ENCODE data around the gene PPP1CA. TPM values are rescaled to one million over a fixed set of nuclear protein-coding genes. Genes with fewer than 3 reads are reported as not detected.
A peak's percentile ranks its signal among the peaks of the same experiment; 100 is the strongest.

PPP1CA gene
- total RNA-seq, 1 donor from 2014 or later: 223 TPM

DNA sequence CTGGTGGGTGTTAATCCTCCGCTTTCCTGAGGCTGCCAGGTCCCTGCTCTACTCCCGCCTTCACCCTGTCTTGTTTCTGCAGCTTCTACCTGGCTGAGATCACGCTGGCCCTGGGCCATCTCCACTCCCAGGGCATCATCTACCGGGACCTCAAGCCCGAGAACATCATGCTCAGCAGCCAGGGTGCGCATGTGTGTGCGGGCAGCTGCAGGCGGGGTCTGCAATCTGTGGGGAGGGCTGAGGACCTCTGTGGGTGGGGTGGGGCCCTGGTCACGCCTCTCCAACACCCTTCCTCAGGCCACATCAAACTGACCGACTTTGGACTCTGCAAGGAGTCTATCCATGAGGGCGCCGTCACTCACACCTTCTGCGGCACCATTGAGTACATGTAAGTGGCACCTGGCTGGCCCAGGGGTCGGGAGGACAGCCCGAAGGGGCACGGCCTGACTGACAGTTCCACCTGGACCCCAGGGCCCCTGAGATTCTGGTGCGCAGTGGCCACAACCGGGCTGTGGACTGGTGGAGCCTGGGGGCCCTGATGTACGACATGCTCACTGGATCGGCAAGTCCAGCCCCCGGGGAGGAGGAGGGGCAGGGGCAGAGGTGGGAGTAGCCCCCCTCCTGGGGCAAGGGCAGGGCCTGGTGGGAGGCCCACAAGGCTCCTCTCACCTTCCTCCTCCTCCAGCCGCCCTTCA, 31.1 kb upstream of the PPP1CA start:
- Mint-ChIP-seq H3K27me3 (ENCODE audit: low read depth) (no peaks in the 10 kb centered on the region), H3K9me3 (no peaks in the 10 kb centered on the region), H3K4me3 (peak overlapping the region; percentile 81), H3K4me1 (peaks cover 5% of the 10 kb centered on the region), H3K27ac (ENCODE audit: unreplicated experiment) (no peak overlapping the region), H3K36me3 (ENCODE audit: low read depth) (no peaks in the 10 kb centered on the region)
- TF ChIP-seq, protein P1, sequence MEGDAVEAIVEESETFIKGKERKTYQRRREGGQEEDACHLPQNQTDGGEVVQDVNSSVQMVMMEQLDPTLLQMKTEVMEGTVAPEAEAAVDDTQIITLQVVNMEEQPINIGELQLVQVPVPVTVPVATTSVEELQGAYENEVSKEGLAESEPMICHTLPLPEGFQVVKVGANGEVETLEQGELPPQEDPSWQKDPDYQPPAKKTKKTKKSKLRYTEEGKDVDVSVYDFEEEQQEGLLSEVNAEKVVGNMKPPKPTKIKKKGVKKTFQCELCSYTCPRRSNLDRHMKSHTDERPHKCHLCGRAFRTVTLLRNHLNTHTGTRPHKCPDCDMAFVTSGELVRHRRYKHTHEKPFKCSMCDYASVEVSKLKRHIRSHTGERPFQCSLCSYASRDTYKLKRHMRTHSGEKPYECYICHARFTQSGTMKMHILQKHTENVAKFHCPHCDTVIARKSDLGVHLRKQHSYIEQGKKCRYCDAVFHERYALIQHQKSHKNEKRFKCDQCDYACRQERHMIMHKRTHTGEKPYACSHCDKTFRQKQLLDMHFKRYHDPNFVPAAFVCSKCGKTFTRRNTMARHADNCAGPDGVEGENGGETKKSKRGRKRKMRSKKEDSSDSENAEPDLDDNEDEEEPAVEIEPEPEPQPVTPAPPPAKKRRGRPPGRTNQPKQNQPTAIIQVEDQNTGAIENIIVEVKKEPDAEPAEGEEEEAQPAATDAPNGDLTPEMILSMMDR (conservative IDR thresholded peaks at IDR 0.05): no peak
- no peak for DNase-seq (ENCODE audit: low read depth, low spot score)

DNA sequence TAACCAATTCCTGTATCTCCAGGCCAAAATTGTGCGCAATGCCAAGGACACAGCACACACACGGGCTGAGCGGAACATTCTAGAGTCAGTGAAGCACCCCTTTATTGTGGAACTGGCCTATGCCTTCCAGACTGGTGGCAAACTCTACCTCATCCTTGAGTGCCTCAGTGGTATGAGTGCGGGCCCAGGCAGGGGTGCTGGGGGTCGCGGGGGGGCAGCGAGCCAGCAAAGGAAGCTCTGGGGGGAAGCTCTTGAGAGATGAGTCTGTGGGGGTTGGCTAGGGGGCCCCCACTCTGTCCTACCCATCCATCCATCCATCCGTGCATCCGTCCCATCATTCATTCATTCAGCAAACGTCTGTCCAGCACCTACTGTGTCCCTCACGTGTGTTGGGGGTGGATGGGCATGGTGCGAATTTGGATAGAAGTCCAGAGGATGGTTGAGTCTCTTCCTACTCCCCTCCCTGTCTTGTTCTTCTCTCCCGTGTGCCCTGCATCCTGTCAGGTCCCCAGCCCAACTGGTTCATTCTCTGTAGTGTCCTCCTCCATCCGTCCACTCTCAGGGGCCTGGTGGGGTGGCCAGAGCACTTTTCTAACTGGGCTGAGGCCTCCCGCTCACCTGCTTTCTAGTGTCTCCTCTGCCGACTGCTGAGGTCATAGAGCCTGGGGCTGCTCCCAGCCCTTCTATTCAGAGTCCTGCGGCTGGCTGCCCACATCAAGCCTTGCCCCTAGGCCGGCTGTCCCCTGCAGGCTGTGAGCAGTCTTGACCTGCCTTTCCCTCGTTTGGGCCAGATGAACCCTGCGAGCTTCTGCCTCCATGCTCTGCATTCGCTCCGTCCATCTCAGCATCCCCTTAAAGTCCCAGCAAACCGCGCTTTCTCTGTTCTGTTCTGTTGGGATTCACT, 29.9 kb upstream of the PPP1CA start:
- Mint-ChIP-seq H3K4me3 (peak overlapping the region; percentile 81), H3K27ac (ENCODE audit: unreplicated experiment) (peak overlapping the region; percentile 85), H3K9me3 (no peaks in the 10 kb centered on the region), H3K4me1 (peaks cover 8% of the 10 kb centered on the region), H3K27me3 (ENCODE audit: low read depth) (no peaks in the 10 kb centered on the region), H3K36me3 (ENCODE audit: low read depth) (no peaks in the 10 kb centered on the region)
- DNase-seq (ENCODE audit: low read depth, low spot score): no peak
- TF ChIP-seq, protein P1 (conservative IDR thresholded peaks at IDR 0.05): no peak

DNA sequence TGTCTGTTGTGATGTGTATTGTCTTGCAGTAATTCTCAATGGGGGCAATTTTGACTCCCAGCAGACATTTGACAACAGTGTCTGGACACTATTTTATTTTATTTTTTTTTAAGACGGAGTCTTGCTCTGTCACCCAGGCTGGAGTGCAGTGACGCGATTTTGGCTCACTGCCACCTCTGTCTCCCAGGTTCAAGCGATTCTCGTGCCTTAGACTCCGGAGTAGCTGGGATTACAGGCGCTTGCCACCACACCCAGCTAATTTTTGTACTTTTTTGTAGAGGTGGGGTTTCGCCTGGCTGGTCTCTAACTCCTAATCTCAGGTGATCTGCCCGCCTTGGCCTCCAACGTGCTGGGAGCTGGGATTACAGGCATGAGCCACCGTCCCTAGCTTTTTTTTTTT, 28.1 kb upstream of the PPP1CA start:
- Mint-ChIP-seq H3K27me3 (ENCODE audit: low read depth) (no peaks in the 10 kb centered on the region), H3K27ac (ENCODE audit: unreplicated experiment) (no peak overlapping the region), H3K4me1 (peaks cover 8% of the 10 kb centered on the region), H3K36me3 (ENCODE audit: low read depth) (no peaks in the 10 kb centered on the region), H3K9me3 (no peaks in the 10 kb centered on the region), H3K4me3 (peak overlapping the region; percentile 89)
- TF ChIP-seq, protein P1 (conservative IDR thresholded peaks at IDR 0.05): no peak
- no peak for DNase-seq (ENCODE audit: low read depth, low spot score)

DNA sequence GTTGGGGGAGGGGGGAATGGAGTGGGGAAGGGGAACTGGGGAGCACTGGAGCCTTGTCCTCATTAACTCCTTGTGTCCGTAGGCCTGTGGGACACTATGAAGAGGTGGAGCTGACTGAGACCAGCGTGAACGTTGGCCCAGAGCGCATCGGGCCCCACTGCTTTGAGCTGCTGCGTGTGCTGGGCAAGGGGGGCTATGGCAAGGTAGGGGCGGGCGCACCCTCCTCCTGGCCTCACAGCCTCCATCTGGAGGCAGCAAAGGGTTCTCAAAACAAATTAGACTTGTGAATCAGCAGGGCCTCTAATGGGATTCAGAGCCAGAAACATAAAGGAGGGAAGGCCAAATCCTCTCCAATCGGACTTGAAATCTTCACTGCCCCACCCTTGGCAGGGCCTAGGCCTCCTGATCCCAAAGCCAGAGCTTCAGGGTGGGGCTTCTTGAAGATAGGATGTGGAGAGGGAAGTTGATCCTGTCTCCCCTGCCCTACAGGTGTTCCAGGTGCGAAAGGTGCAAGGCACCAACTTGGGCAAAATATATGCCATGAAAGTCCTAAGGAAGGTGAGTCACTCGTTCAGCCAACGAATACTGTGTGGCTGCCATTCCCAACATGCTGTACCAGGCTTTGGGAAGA, 27.5 kb upstream of the PPP1CA start:
- H3K27me3 Mint-ChIP-seq (ENCODE audit: low read depth): no peaks in the 10 kb centered on the region
- no peaks in the 10 kb centered on the region for H3K36me3 Mint-ChIP-seq (ENCODE audit: low read depth)
- no peaks in the 10 kb centered on the region for H3K9me3 Mint-ChIP-seq
- peaks cover 8% of the 10 kb centered on the region for H3K4me1 Mint-ChIP-seq
- TF ChIP-seq, protein P1 (conservative IDR thresholded peaks at IDR 0.05): no peak
- H3K27ac Mint-ChIP-seq (ENCODE audit: unreplicated experiment): peak overlapping the region; percentile 98
- no peak for DNase-seq (ENCODE audit: low read depth, low spot score)
- H3K4me3 Mint-ChIP-seq: peak overlapping the region; percentile 89
